H1 (cell line): ENCODE data around the gene OVOL3. TPM values are rescaled to one million over a fixed set of nuclear protein-coding genes. Genes with fewer than 3 reads are reported as not detected.

ENCODE experiments used
- CBX8 ChIP-seq: fragments of 300-800, 300-1000 bp; sonication (generic); IDR thresholded peaks from 2 replicates; pipeline ENCODE4 v1.7.1; 2016; ENCODE audit warnings: low read depth, low read length, borderline replicate concordance
- RNF2 ChIP-seq: fragments of 200-900, 300-1000 bp; sonication (generic); IDR thresholded peaks from 2 replicates; pipeline ENCODE4 v1.7.1; 2016; ENCODE audit warnings: borderline replicate concordance, low read depth, mild to moderate bottlenecking, antibody characterized with exemption, low read length; ENCODE audit not compliant: poor library complexity, severe bottlenecking; ENCODE audit errors: missing control alignments
- polyA plus RNA-seq, 7 experiments: library from polyadenylated mRNA; depleted of rRNA in 3 of 7; stranded (reverse) in 5 of 7; unstranded in 2 of 7; fragments of >200 nt in 5 of 7; fragments of 200-250 nt in 2 of 7; gene quantifications; 1 replicate in 5 of 7; 2 replicates in 1 of 7; 4 replicates in 1 of 7; pipeline versions ENCODE4 v1.2.1 to v1.2.3, GENCODE V29; 2011 to 2013; ENCODE audit warnings: missing spikeins in 2 of 7, mixed read lengths in 2 of 7
- total RNA-seq: library from RNA; stranded (reverse); fragmentation: NEBNext Ultra II Directional; extraction: Animal tissue kit (Norgen Biotek cat#: 25700); gene quantifications from 2 replicates; pipeline ENCODE4 v1.2.1, GENCODE V29; 2021
- TF ChIP-seq, protein P1 (sequence below): fragments of 300-600 bp; sonication (generic); IDR thresholded peaks from 2 replicates; pipeline ENCODE4 v1.7.1; 2012; ENCODE audit warnings: low read length, moderate library complexity, mild to moderate bottlenecking, inconsistent platforms; ENCODE audit not compliant: insufficient replicate concordance

OVOL3 gene
- total and polyA plus RNA-seq, 2 of the 8 experiments (the other 6 are each of a cell fraction or from before 2014, with no cell fraction given): 0.45 TPM; not detected in 1

DNA sequence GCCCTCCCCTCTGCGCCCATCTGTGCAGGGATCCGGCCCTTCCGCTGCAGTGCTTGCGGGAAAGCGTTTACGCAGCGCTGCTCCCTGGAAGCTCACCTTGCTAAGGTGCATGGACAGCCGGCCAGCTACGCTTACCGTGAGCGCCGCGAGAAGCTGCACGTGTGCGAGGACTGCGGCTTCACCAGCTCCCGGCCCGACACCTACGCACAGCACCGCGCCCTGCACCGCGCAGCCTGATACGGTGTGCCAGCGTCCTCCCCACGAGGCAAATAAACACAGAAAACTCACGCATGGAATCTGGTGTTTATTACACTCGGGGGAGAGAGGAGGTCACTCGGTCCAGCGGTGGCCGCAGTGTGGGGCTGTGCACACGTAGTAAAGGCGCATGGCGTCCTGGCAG lies 2.5 kb downstream of the OVOL3 start (continued):
- TF ChIP-seq, protein P1, sequence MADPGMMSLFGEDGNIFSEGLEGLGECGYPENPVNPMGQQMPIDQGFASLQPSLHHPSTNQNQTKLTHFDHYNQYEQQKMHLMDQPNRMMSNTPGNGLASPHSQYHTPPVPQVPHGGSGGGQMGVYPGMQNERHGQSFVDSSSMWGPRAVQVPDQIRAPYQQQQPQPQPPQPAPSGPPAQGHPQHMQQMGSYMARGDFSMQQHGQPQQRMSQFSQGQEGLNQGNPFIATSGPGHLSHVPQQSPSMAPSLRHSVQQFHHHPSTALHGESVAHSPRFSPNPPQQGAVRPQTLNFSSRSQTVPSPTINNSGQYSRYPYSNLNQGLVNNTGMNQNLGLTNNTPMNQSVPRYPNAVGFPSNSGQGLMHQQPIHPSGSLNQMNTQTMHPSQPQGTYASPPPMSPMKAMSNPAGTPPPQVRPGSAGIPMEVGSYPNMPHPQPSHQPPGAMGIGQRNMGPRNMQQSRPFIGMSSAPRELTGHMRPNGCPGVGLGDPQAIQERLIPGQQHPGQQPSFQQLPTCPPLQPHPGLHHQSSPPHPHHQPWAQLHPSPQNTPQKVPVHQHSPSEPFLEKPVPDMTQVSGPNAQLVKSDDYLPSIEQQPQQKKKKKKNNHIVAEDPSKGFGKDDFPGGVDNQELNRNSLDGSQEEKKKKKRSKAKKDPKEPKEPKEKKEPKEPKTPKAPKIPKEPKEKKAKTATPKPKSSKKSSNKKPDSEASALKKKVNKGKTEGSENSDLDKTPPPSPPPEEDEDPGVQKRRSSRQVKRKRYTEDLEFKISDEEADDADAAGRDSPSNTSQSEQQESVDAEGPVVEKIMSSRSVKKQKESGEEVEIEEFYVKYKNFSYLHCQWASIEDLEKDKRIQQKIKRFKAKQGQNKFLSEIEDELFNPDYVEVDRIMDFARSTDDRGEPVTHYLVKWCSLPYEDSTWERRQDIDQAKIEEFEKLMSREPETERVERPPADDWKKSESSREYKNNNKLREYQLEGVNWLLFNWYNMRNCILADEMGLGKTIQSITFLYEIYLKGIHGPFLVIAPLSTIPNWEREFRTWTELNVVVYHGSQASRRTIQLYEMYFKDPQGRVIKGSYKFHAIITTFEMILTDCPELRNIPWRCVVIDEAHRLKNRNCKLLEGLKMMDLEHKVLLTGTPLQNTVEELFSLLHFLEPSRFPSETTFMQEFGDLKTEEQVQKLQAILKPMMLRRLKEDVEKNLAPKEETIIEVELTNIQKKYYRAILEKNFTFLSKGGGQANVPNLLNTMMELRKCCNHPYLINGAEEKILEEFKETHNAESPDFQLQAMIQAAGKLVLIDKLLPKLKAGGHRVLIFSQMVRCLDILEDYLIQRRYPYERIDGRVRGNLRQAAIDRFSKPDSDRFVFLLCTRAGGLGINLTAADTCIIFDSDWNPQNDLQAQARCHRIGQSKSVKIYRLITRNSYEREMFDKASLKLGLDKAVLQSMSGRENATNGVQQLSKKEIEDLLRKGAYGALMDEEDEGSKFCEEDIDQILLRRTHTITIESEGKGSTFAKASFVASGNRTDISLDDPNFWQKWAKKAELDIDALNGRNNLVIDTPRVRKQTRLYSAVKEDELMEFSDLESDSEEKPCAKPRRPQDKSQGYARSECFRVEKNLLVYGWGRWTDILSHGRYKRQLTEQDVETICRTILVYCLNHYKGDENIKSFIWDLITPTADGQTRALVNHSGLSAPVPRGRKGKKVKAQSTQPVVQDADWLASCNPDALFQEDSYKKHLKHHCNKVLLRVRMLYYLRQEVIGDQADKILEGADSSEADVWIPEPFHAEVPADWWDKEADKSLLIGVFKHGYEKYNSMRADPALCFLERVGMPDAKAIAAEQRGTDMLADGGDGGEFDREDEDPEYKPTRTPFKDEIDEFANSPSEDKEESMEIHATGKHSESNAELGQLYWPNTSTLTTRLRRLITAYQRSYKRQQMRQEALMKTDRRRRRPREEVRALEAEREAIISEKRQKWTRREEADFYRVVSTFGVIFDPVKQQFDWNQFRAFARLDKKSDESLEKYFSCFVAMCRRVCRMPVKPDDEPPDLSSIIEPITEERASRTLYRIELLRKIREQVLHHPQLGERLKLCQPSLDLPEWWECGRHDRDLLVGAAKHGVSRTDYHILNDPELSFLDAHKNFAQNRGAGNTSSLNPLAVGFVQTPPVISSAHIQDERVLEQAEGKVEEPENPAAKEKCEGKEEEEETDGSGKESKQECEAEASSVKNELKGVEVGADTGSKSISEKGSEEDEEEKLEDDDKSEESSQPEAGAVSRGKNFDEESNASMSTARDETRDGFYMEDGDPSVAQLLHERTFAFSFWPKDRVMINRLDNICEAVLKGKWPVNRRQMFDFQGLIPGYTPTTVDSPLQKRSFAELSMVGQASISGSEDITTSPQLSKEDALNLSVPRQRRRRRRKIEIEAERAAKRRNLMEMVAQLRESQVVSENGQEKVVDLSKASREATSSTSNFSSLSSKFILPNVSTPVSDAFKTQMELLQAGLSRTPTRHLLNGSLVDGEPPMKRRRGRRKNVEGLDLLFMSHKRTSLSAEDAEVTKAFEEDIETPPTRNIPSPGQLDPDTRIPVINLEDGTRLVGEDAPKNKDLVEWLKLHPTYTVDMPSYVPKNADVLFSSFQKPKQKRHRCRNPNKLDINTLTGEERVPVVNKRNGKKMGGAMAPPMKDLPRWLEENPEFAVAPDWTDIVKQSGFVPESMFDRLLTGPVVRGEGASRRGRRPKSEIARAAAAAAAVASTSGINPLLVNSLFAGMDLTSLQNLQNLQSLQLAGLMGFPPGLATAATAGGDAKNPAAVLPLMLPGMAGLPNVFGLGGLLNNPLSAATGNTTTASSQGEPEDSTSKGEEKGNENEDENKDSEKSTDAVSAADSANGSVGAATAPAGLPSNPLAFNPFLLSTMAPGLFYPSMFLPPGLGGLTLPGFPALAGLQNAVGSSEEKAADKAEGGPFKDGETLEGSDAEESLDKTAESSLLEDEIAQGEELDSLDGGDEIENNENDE: no peak
- no peak for TF ChIP-seq RNF2
- no peak for TF ChIP-seq CBX8
